Measurements from ENCODE around the gene ERI3.

DNA sequence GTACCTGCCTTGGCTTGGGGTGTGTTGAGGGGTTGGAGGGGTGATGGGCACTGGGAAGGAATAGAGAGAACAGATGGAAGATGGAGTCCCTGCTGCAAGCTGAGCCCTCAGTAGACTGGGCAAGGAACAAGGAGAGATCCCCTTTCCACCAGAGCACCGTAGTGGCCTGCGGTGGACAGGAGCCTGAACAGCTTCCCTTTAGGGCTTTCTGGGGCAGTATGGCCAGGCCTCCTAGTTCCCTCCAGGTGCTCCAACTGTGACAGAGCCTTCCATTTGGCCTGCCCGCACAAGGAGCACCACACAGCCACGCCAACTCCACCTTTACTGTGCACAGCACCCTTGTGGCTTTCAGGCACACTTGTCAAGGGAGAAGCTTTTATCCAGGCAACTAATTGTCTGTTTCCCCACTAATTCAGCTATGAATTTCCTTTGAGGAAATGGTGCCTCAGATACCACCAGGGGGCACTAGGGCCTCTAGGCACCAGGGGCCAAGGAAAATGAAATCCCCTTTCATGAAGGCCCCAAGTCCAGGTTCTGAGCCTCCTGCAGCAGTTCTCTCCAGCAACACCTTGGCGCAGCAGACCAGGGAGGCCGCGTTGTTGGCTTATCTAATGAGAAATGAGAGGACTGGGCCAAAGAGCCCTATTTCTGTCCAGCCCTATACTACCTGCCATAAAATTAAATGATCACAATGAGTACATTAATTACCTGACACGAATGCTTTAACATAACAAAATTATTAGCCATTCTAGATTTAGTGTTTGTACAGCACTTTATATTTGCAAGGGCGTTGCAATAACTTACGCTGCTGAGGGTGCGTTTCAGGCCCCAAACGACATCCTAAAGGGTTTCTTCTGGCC lies 23.1 kb upstream of the ERI3 start:
- TF ChIP-seq POLR2AphosphoS5 (IDR thresholded peaks at IDR 0.05; ENCODE audit: low read depth, low read length) (no peak), POLR2A (IDR thresholded peaks at IDR 0.05; ENCODE audit: low read depth, low read length) (no peak)

All from GM12892 (cell line).